ENCODE data around the gene RTN4RL2.
A peak's percentile ranks its signal among the peaks of the same experiment; 100 is the strongest.

RTN4RL2 gene

GRCh38 chr11:57473285-57473841, 13.0 kb downstream of the RTN4RL2 start:
- TF ChIP-seq ZFX (IDR thresholded peaks at IDR 0.05; ENCODE audit: borderline replicate concordance) = no peak
- no peak for TF ChIP-seq CTCF (IDR thresholded peaks at IDR 0.05)
- H3K27ac ChIP-seq = no peak overlapping the region

- TF ChIP-seq CTCF (IDR thresholded peaks at IDR 0.05) = no peak
- TF ChIP-seq ZFX (IDR thresholded peaks at IDR 0.05; ENCODE audit: borderline replicate concordance) = no peak
- no peak overlapping the region for H3K27ac ChIP-seq
Measured at GRCh38 chr11:57474017-57474802, 13.9 kb downstream of the RTN4RL2 start.

GRCh38 chr11:57474803-57475115, 14.4 kb downstream of the RTN4RL2 start:
- TF ChIP-seq ZFX (IDR thresholded peaks at IDR 0.05; ENCODE audit: borderline replicate concordance) = no peak
- no peak overlapping the region for H3K27ac ChIP-seq

- H3K27ac ChIP-seq = 0 out of 2 replicates have a peak overlapping the region, but pooled peaks have one; percentile 69
- TF ChIP-seq ZFX (IDR thresholded peaks at IDR 0.05; ENCODE audit: borderline replicate concordance) (no peak), CTCF (IDR thresholded peaks at IDR 0.05) (no peak)
Measured at GRCh38 chr11:57475191-57475590, 14.9 kb downstream of the RTN4RL2 start.

GRCh38 chr11:57475671-57476046, 15.3 kb downstream of the RTN4RL2 start:
- TF ChIP-seq CTCF (IDR thresholded peaks at IDR 0.05) (no peak), ZFX (IDR thresholded peaks at IDR 0.05; ENCODE audit: borderline replicate concordance) (no peak)
- H3K27ac ChIP-seq = peak overlapping the region; percentile 69

- TF ChIP-seq ZFX (IDR thresholded peaks at IDR 0.05; ENCODE audit: borderline replicate concordance) (no peak), CTCF (IDR thresholded peaks at IDR 0.05) (no peak)
- H3K27ac ChIP-seq = peak overlapping the region; percentile 69
Measured at GRCh38 chr11:57476047-57476756, 15.9 kb downstream of the RTN4RL2 start.

- TF ChIP-seq CTCF (IDR thresholded peaks at IDR 0.05) (peak; percentile 49), ZFX (IDR thresholded peaks at IDR 0.05; ENCODE audit: borderline replicate concordance) (no peak)
- peak overlapping the region; percentile 69 for H3K27ac ChIP-seq
Measured at GRCh38 chr11:57476757-57477506, 16.6 kb downstream of the RTN4RL2 start.

Measured in 22Rv1 (cell line).